Stimulated activated CD4-positive, alpha-beta T cell treated with anti-CD3 and anti-CD28 coated beads, TNF-alpha, amount 100 ng/mL, for 1 hour (primary cell): ENCODE measurements around the gene ADAMTS15.

Experiments
- DNase-seq, 3 donors: peaks; one replicate each; pipeline ENCODE4 v3.0.0-alpha.2; 2020; ENCODE audit warnings: low read depth in 3 of 3, low spot score in 1 of 3

ADAMTS15 gene

GRCh38 chr11:130457623-130458409, 9.4 kb downstream of the ADAMTS15 start:
- DNase-seq, result no peak

- DNase-seq, result no peak
Measured at GRCh38 chr11:130458410-130458729, 9.9 kb downstream of the ADAMTS15 start.

GRCh38 chr11:130459521-130459920, 11.1 kb downstream of the ADAMTS15 start:
- no peak for DNase-seq

GRCh38 chr11:130462101-130462885, 13.8 kb downstream of the ADAMTS15 start:
- DNase-seq, result no peak

GRCh38 chr11:130462931-130463330, 14.5 kb downstream of the ADAMTS15 start:
- DNase-seq, result no peak

GRCh38 chr11:130464291-130464812, 15.9 kb downstream of the ADAMTS15 start:
- no peak for DNase-seq

GRCh38 chr11:130465263-130465662, 16.8 kb downstream of the ADAMTS15 start:
- DNase-seq, result no peak

GRCh38 chr11:130467116-130467900, 18.9 kb downstream of the ADAMTS15 start:
- no peak for DNase-seq

- no peak for DNase-seq
Measured at GRCh38 chr11:130469181-130469580, 20.7 kb downstream of the ADAMTS15 start.

- DNase-seq, result no peak
Measured at GRCh38 chr11:130470832-130471706, 22.6 kb downstream of the ADAMTS15 start.

GRCh38 chr11:130471731-130472433, 23.4 kb downstream of the ADAMTS15 start:
- DNase-seq, result no peak

GRCh38 chr11:130472434-130472961, 24.1 kb downstream of the ADAMTS15 start:
- DNase-seq, result no peak

- no peak for DNase-seq
Measured at GRCh38 chr11:130473056-130473794, 24.8 kb downstream of the ADAMTS15 start.

- DNase-seq, result no peak
Measured at GRCh38 chr11:130473795-130474377, 25.4 kb downstream of the ADAMTS15 start.

- no peak for DNase-seq
Measured at GRCh38 chr11:130474637-130475400, 26.4 kb downstream of the ADAMTS15 start.

- DNase-seq, result no peak
Measured at GRCh38 chr11:130475426-130476053, 27.1 kb downstream of the ADAMTS15 start.

GRCh38 chr11:130476200-130476921, 27.9 kb downstream of the ADAMTS15 start:
- DNase-seq, result no peak
